ENCODE measurements around the gene FAM124B.

The FAM124B gene

GRCh38 chr2:224401641-224402342 lies at the start of gene FAM124B:
TSS of gene FAM124B (minus strand) at chr2:224402107. CDS start at chr2:224401768, 339 bp downstream.
- Histone ChIP-seq H3K9ac (ENCODE audit: low read depth, low read length) (no peak within 1 kb of the TSS), H3K4me3 (ENCODE audit: low read depth, low read length) (no peak within 1 kb of the TSS), H3K36me3 (ENCODE audit: control insufficient read depth, insufficient read depth, low read length) (no peaks in the 10 kb centered on the region), H3K4me1 (ENCODE audit: control insufficient read depth, insufficient read depth, low read length) (peaks cover 6% of the 10 kb centered on the region; the same call in 1 of the 2 replicates), H3K27ac (ENCODE audit: low read depth, low read length) (no peak within 1 kb of the TSS), H3K27me3 (ENCODE audit: control insufficient read depth, insufficient read depth, low read length) (no peaks in the 10 kb centered on the region), H3K9me3 (ENCODE audit: control insufficient read depth, insufficient read depth, low read length) (no peaks in the 10 kb centered on the region)

- no peak overlapping the region for H3K9ac ChIP-seq (ENCODE audit: low read depth, low read length)
- no peaks in the 10 kb centered on the region for H3K9me3 ChIP-seq (ENCODE audit: control insufficient read depth, insufficient read depth, low read length)
- no peaks in the 10 kb centered on the region for H3K36me3 ChIP-seq (ENCODE audit: control insufficient read depth, insufficient read depth, low read length)
- H3K4me1 ChIP-seq (ENCODE audit: control insufficient read depth, insufficient read depth, low read length): no peaks in the 10 kb centered on the region
- H3K27ac ChIP-seq (ENCODE audit: low read depth, low read length): no peak overlapping the region
- no peaks in the 10 kb centered on the region for H3K27me3 ChIP-seq (ENCODE audit: control insufficient read depth, insufficient read depth, low read length)
- H3K4me3 ChIP-seq (ENCODE audit: low read depth, low read length): no peak overlapping the region
These were observed 47.6 kb upstream of the FAM124B start for GRCh38 chr2:224449212-224450147.

GRCh38 chr2:224448236-224448635 lies 46.3 kb upstream of the FAM124B start:
- H3K4me3 ChIP-seq (ENCODE audit: low read depth, low read length): no peak overlapping the region
- H3K27me3 ChIP-seq (ENCODE audit: control insufficient read depth, insufficient read depth, low read length): no peaks in the 10 kb centered on the region
- H3K27ac ChIP-seq (ENCODE audit: low read depth, low read length): no peak overlapping the region
- H3K9ac ChIP-seq (ENCODE audit: low read depth, low read length): no peak overlapping the region
- no peaks in the 10 kb centered on the region for H3K4me1 ChIP-seq (ENCODE audit: control insufficient read depth, insufficient read depth, low read length)
- H3K36me3 ChIP-seq (ENCODE audit: control insufficient read depth, insufficient read depth, low read length): no peaks in the 10 kb centered on the region
- no peaks in the 10 kb centered on the region for H3K9me3 ChIP-seq (ENCODE audit: control insufficient read depth, insufficient read depth, low read length)

GRCh38 chr2:224444783-224445182 lies 42.9 kb upstream of the FAM124B start:
- Histone ChIP-seq H3K4me3 (ENCODE audit: low read depth, low read length) (no peak overlapping the region), H3K27ac (ENCODE audit: low read depth, low read length) (no peak overlapping the region), H3K4me1 (ENCODE audit: control insufficient read depth, insufficient read depth, low read length) (no peaks in the 10 kb centered on the region), H3K36me3 (ENCODE audit: control insufficient read depth, insufficient read depth, low read length) (no peaks in the 10 kb centered on the region), H3K27me3 (ENCODE audit: control insufficient read depth, insufficient read depth, low read length) (no peaks in the 10 kb centered on the region), H3K9me3 (ENCODE audit: control insufficient read depth, insufficient read depth, low read length) (no peaks in the 10 kb centered on the region), H3K9ac (ENCODE audit: low read depth, low read length) (no peak overlapping the region)

GRCh38 chr2:224444021-224444420 lies 42.1 kb upstream of the FAM124B start:
- Histone ChIP-seq H3K4me3 (ENCODE audit: low read depth, low read length) (no peak overlapping the region), H3K9me3 (ENCODE audit: control insufficient read depth, insufficient read depth, low read length) (no peaks in the 10 kb centered on the region), H3K27ac (ENCODE audit: low read depth, low read length) (no peak overlapping the region)

GRCh38 chr2:224442071-224442967 lies 40.4 kb upstream of the FAM124B start:
- no peak overlapping the region for H3K27ac ChIP-seq (ENCODE audit: low read depth, low read length)
- no peak overlapping the region for H3K4me3 ChIP-seq (ENCODE audit: low read depth, low read length)
- H3K4me1 ChIP-seq (ENCODE audit: control insufficient read depth, insufficient read depth, low read length): no peaks in the 10 kb centered on the region
- no peak overlapping the region for H3K9ac ChIP-seq (ENCODE audit: low read depth, low read length)
- H3K27me3 ChIP-seq (ENCODE audit: control insufficient read depth, insufficient read depth, low read length): no peaks in the 10 kb centered on the region
- H3K36me3 ChIP-seq (ENCODE audit: control insufficient read depth, insufficient read depth, low read length): no peaks in the 10 kb centered on the region
- no peaks in the 10 kb centered on the region for H3K9me3 ChIP-seq (ENCODE audit: control insufficient read depth, insufficient read depth, low read length)

More at GRCh38 chr2:224444021-224444420, 42.1 kb upstream of the FAM124B start:
- no peak overlapping the region for H3K9ac ChIP-seq (ENCODE audit: low read depth, low read length)
- H3K27me3 ChIP-seq (ENCODE audit: control insufficient read depth, insufficient read depth, low read length): no peaks in the 10 kb centered on the region
- no peaks in the 10 kb centered on the region for H3K36me3 ChIP-seq (ENCODE audit: control insufficient read depth, insufficient read depth, low read length)
- no peaks in the 10 kb centered on the region for H3K4me1 ChIP-seq (ENCODE audit: control insufficient read depth, insufficient read depth, low read length)

- Histone ChIP-seq H3K27ac (ENCODE audit: low read depth, low read length) (no peak overlapping the region), H3K27me3 (ENCODE audit: control insufficient read depth, insufficient read depth, low read length) (no peaks in the 10 kb centered on the region), H3K36me3 (ENCODE audit: control insufficient read depth, insufficient read depth, low read length) (no peaks in the 10 kb centered on the region), H3K4me1 (ENCODE audit: control insufficient read depth, insufficient read depth, low read length) (no peaks in the 10 kb centered on the region), H3K9me3 (ENCODE audit: control insufficient read depth, insufficient read depth, low read length) (no peaks in the 10 kb centered on the region), H3K4me3 (ENCODE audit: low read depth, low read length) (no peak overlapping the region), H3K9ac (ENCODE audit: low read depth, low read length) (no peak overlapping the region)
These were observed 39.1 kb upstream of the FAM124B start for GRCh38 chr2:224440988-224441387.

GRCh38 chr2:224438726-224439125 lies 36.8 kb upstream of the FAM124B start:
- no peak overlapping the region for H3K4me3 ChIP-seq (ENCODE audit: low read depth, low read length)
- H3K9me3 ChIP-seq (ENCODE audit: control insufficient read depth, insufficient read depth, low read length): no peaks in the 10 kb centered on the region
- no peak overlapping the region for H3K9ac ChIP-seq (ENCODE audit: low read depth, low read length)
- H3K27ac ChIP-seq (ENCODE audit: low read depth, low read length): no peak overlapping the region
- H3K36me3 ChIP-seq (ENCODE audit: control insufficient read depth, insufficient read depth, low read length): no peaks in the 10 kb centered on the region
- no peaks in the 10 kb centered on the region for H3K27me3 ChIP-seq (ENCODE audit: control insufficient read depth, insufficient read depth, low read length)
- H3K4me1 ChIP-seq (ENCODE audit: control insufficient read depth, insufficient read depth, low read length): peaks cover 10% of the 10 kb centered on the region

GRCh38 chr2:224436634-224437033 lies 34.7 kb upstream of the FAM124B start:
- Histone ChIP-seq H3K27me3 (ENCODE audit: control insufficient read depth, insufficient read depth, low read length) (no peaks in the 10 kb centered on the region), H3K9ac (ENCODE audit: low read depth, low read length) (no peak overlapping the region), H3K36me3 (ENCODE audit: control insufficient read depth, insufficient read depth, low read length) (no peaks in the 10 kb centered on the region), H3K4me3 (ENCODE audit: low read depth, low read length) (no peak overlapping the region), H3K9me3 (ENCODE audit: control insufficient read depth, insufficient read depth, low read length) (peaks cover 8% of the 10 kb centered on the region; the same call in 1 of the 2 replicates), H3K27ac (ENCODE audit: low read depth, low read length) (no peak overlapping the region), H3K4me1 (ENCODE audit: control insufficient read depth, insufficient read depth, low read length) (peaks cover 11% of the 10 kb centered on the region)

GRCh38 chr2:224434618-224435017 lies 32.7 kb upstream of the FAM124B start:
- no peaks in the 10 kb centered on the region for H3K36me3 ChIP-seq (ENCODE audit: control insufficient read depth, insufficient read depth, low read length)

More at GRCh38 chr2:224434618-224435017, 32.7 kb upstream of the FAM124B start:
- no peaks in the 10 kb centered on the region for H3K27me3 ChIP-seq (ENCODE audit: control insufficient read depth, insufficient read depth, low read length)
- H3K27ac ChIP-seq (ENCODE audit: low read depth, low read length): no peak overlapping the region
- H3K4me3 ChIP-seq (ENCODE audit: low read depth, low read length): no peak overlapping the region
- H3K4me1 ChIP-seq (ENCODE audit: control insufficient read depth, insufficient read depth, low read length): peaks cover 11% of the 10 kb centered on the region
- peaks cover 24% of the 10 kb centered on the region for H3K9me3 ChIP-seq (ENCODE audit: control insufficient read depth, insufficient read depth, low read length)
- no peak overlapping the region for H3K9ac ChIP-seq (ENCODE audit: low read depth, low read length)

Measured in HUES48 (cell line).